ENCODE results near the gene ARHGAP32. TPM values are rescaled to one million over a fixed set of nuclear protein-coding genes. Genes with fewer than 3 reads are reported as not detected.

The ARHGAP32 gene
- total and polyA plus RNA-seq, 2 donors (not counting 1 experiment from before 2014, with no cell fraction given), result 4.0 to 9.6 TPM

DNA sequence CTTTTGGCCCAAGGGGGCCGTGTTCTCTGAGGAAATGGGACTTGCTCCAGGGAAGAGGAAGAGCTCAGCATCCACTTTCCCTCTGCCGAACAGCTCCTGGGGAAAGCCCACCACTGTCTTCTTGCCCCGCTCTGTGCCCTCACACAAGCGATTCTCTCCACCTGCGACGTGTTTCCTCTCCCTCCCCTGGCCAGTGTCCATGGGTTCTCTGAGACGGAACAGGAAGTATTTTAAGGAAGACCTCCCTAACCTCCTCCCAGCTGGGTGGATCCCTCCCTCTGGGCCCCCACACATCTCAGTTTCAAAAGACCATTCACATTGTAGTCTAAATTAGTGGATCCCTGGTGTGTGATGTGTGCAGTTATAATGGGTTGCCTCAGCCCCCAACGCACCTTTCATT, 251.0 kb downstream of the ARHGAP32 start:
- TF ChIP-seq EZH2 (IDR thresholded peaks at IDR 0.05; ENCODE audit: low read length, missing control alignments), result no peak
- TF ChIP-seq, protein P1, sequence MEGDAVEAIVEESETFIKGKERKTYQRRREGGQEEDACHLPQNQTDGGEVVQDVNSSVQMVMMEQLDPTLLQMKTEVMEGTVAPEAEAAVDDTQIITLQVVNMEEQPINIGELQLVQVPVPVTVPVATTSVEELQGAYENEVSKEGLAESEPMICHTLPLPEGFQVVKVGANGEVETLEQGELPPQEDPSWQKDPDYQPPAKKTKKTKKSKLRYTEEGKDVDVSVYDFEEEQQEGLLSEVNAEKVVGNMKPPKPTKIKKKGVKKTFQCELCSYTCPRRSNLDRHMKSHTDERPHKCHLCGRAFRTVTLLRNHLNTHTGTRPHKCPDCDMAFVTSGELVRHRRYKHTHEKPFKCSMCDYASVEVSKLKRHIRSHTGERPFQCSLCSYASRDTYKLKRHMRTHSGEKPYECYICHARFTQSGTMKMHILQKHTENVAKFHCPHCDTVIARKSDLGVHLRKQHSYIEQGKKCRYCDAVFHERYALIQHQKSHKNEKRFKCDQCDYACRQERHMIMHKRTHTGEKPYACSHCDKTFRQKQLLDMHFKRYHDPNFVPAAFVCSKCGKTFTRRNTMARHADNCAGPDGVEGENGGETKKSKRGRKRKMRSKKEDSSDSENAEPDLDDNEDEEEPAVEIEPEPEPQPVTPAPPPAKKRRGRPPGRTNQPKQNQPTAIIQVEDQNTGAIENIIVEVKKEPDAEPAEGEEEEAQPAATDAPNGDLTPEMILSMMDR (conservative IDR thresholded peaks at IDR 0.05 in 1 of 2, IDR thresholded peaks at IDR 0.05 in 1 of 2; ENCODE audit: low read depth in 1 of 2, low read length in 2 of 2), result no peak
- H3K27me3 ChIP-seq (ENCODE audit: control insufficient read depth, insufficient read depth, low read length), result peaks cover 8% of the 10 kb centered on the region

GRCh38 chr11:128940603-128941002, 251.5 kb downstream of the ARHGAP32 start:
- Histone ChIP-seq H4K20me1 (ENCODE audit: control insufficient read depth, extremely low read depth, insufficient read depth, low read length) (no peaks in the 10 kb centered on the region), H3K79me2 (ENCODE audit: control insufficient read depth, insufficient read depth, low read length) (no peaks in the 10 kb centered on the region), H3K27ac (ENCODE audit: insufficient read depth, low read length) (no peak overlapping the region), H3K4me3 (replicated peaks in 1 of 4; ENCODE audit: control extremely low read depth in 1 of 4, insufficient read depth in 1 of 4, low read depth in 3 of 4, low read length in 4 of 4) (no peak overlapping the region), H2AFZ (ENCODE audit: low read length) (no peak overlapping the region), H3K36me3 (ENCODE audit: control insufficient read depth, insufficient read depth, low read length) (no peaks in the 10 kb centered on the region), H3K4me2 (ENCODE audit: extremely low read depth, insufficient read depth, low read length) (no peak overlapping the region), H3K4me1 (ENCODE audit: control insufficient read depth, extremely low read depth, insufficient read depth, low read length) (no peaks in the 10 kb centered on the region), H3K9me3 (ENCODE audit: control insufficient read depth, insufficient read depth, low read depth, low read length) (no peaks in the 10 kb centered on the region), H3K27me3 (ENCODE audit: control insufficient read depth, insufficient read depth, low read length) (peaks cover 8% of the 10 kb centered on the region), H3K9ac (ENCODE audit: insufficient read depth, low read length) (no peak overlapping the region)
- DNase-seq (ENCODE audit: low read depth in 2 of 2), result no peak
- no peak for TF ChIP-seq EZH2 (IDR thresholded peaks at IDR 0.05; ENCODE audit: low read length, missing control alignments)
- TF ChIP-seq, protein P1 (conservative IDR thresholded peaks at IDR 0.05 in 1 of 2, IDR thresholded peaks at IDR 0.05 in 1 of 2; ENCODE audit: low read depth in 1 of 2, low read length in 2 of 2), result no peak

More for the DNA sequence above, 251.0 kb downstream of the ARHGAP32 start:
- H3K4me3 ChIP-seq (replicated peaks in 1 of 4; ENCODE audit: control extremely low read depth in 1 of 4, insufficient read depth in 1 of 4, low read depth in 3 of 4, low read length in 4 of 4), result no peak overlapping the region
- H3K79me2 ChIP-seq (ENCODE audit: control insufficient read depth, insufficient read depth, low read length), result no peaks in the 10 kb centered on the region
- no peaks in the 10 kb centered on the region for H3K9me3 ChIP-seq (ENCODE audit: control insufficient read depth, insufficient read depth, low read depth, low read length)
- DNase-seq (ENCODE audit: low read depth in 2 of 2), result no peak
- no peak overlapping the region for H3K4me2 ChIP-seq (ENCODE audit: extremely low read depth, insufficient read depth, low read length)
- no peaks in the 10 kb centered on the region for H3K4me1 ChIP-seq (ENCODE audit: control insufficient read depth, extremely low read depth, insufficient read depth, low read length)
- H2AFZ ChIP-seq (ENCODE audit: low read length), result no peak overlapping the region
- no peaks in the 10 kb centered on the region for H4K20me1 ChIP-seq (ENCODE audit: control insufficient read depth, extremely low read depth, insufficient read depth, low read length)
- no peak overlapping the region for H3K27ac ChIP-seq (ENCODE audit: insufficient read depth, low read length)
- H3K9ac ChIP-seq (ENCODE audit: insufficient read depth, low read length), result no peak overlapping the region
- H3K36me3 ChIP-seq (ENCODE audit: control insufficient read depth, insufficient read depth, low read length), result no peaks in the 10 kb centered on the region

GRCh38 chr11:128940156-128940555, 252.0 kb downstream of the ARHGAP32 start:
- no peaks in the 10 kb centered on the region for H3K4me1 ChIP-seq (ENCODE audit: control insufficient read depth, extremely low read depth, insufficient read depth, low read length)
- no peak overlapping the region for H3K4me2 ChIP-seq (ENCODE audit: extremely low read depth, insufficient read depth, low read length)
- no peak for DNase-seq (ENCODE audit: low read depth in 2 of 2)
- H3K79me2 ChIP-seq (ENCODE audit: control insufficient read depth, insufficient read depth, low read length), result no peaks in the 10 kb centered on the region
- no peak for TF ChIP-seq EZH2 (IDR thresholded peaks at IDR 0.05; ENCODE audit: low read length, missing control alignments)
- TF ChIP-seq, protein P1 (conservative IDR thresholded peaks at IDR 0.05 in 1 of 2, IDR thresholded peaks at IDR 0.05 in 1 of 2; ENCODE audit: low read depth in 1 of 2, low read length in 2 of 2), result no peak
- H2AFZ ChIP-seq (ENCODE audit: low read length), result no peak overlapping the region
- H4K20me1 ChIP-seq (ENCODE audit: control insufficient read depth, extremely low read depth, insufficient read depth, low read length), result no peaks in the 10 kb centered on the region
- no peak overlapping the region for H3K4me3 ChIP-seq (replicated peaks in 1 of 4; ENCODE audit: control extremely low read depth in 1 of 4, insufficient read depth in 1 of 4, low read depth in 3 of 4, low read length in 4 of 4)
- H3K27ac ChIP-seq (ENCODE audit: insufficient read depth, low read length), result no peak overlapping the region
- H3K36me3 ChIP-seq (ENCODE audit: control insufficient read depth, insufficient read depth, low read length), result no peaks in the 10 kb centered on the region
- no peak overlapping the region for H3K9ac ChIP-seq (ENCODE audit: insufficient read depth, low read length)
- no peaks in the 10 kb centered on the region for H3K9me3 ChIP-seq (ENCODE audit: control insufficient read depth, insufficient read depth, low read depth, low read length)
- peaks cover 8% of the 10 kb centered on the region for H3K27me3 ChIP-seq (ENCODE audit: control insufficient read depth, insufficient read depth, low read length)

Measured in fibroblast of lung (primary cell).